Activated CD4-positive, CD25-positive, alpha-beta regulatory T cell (primary cell): ENCODE data around the gene CFI.
"Not testable (repeated sequence)": the region's sequence is repeated elsewhere in the genome, so short reads cannot be mapped to it uniquely, and the experiment has no call there.

Experiments
- DNase-seq, 4 experiments: peaks; one replicate each; lab custom pipeline; 2025; lab: John Stamatoyannopoulos, UW

CFI gene

GRCh38 chr4:109798866-109799265 lies 2.9 kb downstream of the CFI start:
- DNase-seq: no peak

GRCh38 chr4:109795059-109795458 lies 6.7 kb downstream of the CFI start:
- DNase-seq: no peak

GRCh38 chr4:109787807-109788206 lies 14.0 kb downstream of the CFI start:
- DNase-seq: no peak

- DNase-seq: no peak
These were observed 15.0 kb downstream of the CFI start for GRCh38 chr4:109786846-109787245.

- DNase-seq: not testable (repeated sequence)
These were observed 19.7 kb downstream of the CFI start for GRCh38 chr4:109782092-109782491.

- no peak for DNase-seq
These were observed 36.9 kb downstream of the CFI start for GRCh38 chr4:109764789-109765402.

GRCh38 chr4:109764376-109764775 lies 37.4 kb downstream of the CFI start:
- DNase-seq: no peak

GRCh38 chr4:109760682-109761081 lies 41.1 kb downstream of the CFI start:
- no peak for DNase-seq

GRCh38 chr4:109755656-109756055 lies 46.1 kb downstream of the CFI start:
- DNase-seq: no peak

- DNase-seq: no peak
These were observed 47.5 kb downstream of the CFI start for GRCh38 chr4:109754093-109754857.

GRCh38 chr4:109752525-109752924 lies 49.3 kb downstream of the CFI start:
- no peak for DNase-seq

GRCh38 chr4:109751852-109752251 lies 49.9 kb downstream of the CFI start:
- DNase-seq: no peak

GRCh38 chr4:109750652-109751244 lies 51.1 kb downstream of the CFI start:
- DNase-seq: no peak

GRCh38 chr4:109749388-109750082 lies 52.3 kb downstream of the CFI start:
- no peak for DNase-seq

- no peak for DNase-seq
These were observed 53.7 kb downstream of the CFI start for GRCh38 chr4:109748114-109748513.

GRCh38 chr4:109746728-109747127 lies 55.1 kb downstream of the CFI start:
- no peak for DNase-seq

- DNase-seq: no peak
These were observed 56.0 kb downstream of the CFI start for GRCh38 chr4:109745830-109746229.

GRCh38 chr4:109739547-109739946 lies 62.3 kb downstream of the CFI start:
- DNase-seq: no peak

GRCh38 chr4:109738104-109738872 lies 63.5 kb downstream of the CFI start:
- DNase-seq: no peak

GRCh38 chr4:109735566-109736365 lies 66.0 kb downstream of the CFI start:
- no peak for DNase-seq

GRCh38 chr4:109733728-109734127 lies 68.1 kb downstream of the CFI start:
- no peak for DNase-seq
